Measurements from ENCODE around the gene LSR. TPM values are rescaled to one million over a fixed set of nuclear protein-coding genes. Genes with fewer than 3 reads are reported as not detected.

The LSR gene
- total RNA-seq, 1 donor from 2014 or later = 78.5 TPM

DNA sequence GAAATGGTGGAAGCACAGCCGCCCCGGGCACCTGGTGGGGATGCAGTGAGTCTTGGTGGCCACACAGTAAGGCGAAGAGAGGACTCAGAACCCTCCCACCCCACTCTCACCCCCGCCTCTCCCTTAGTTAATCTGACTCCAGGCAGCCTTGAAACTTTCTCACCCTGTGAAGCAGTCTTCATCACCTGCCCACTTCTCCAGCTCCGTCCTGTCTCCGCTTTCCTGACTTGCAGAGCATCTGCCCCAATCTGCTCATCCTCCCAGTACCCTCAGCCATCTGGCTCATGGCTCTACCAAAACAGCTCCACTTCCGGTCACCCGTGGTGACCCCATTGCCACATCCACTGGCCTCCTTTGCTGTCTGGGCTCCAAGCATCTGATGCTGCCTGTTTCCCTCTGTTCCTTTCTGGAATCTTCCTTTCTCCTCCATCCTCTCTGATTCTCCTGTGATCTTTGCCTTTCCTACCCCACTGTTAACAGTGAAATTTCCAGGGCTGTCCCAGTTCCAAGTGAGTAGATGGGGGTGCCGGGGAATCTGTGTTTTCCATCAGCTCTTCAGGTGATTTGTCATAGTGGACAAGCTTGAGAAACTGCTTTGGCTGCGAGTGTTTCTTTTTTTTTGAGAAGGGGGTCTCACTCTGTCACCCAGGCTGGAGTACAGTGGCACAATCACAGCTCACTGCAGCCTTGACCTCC is 24.3 kb downstream of the LSR start:
- peak overlapping the region; percentile 39 for H3K4me3 Mint-ChIP-seq
- no peak overlapping the region for H3K27ac Mint-ChIP-seq
- peaks cover 15% of the 10 kb centered on the region for H3K36me3 Mint-ChIP-seq
- TF ChIP-seq, protein P1, sequence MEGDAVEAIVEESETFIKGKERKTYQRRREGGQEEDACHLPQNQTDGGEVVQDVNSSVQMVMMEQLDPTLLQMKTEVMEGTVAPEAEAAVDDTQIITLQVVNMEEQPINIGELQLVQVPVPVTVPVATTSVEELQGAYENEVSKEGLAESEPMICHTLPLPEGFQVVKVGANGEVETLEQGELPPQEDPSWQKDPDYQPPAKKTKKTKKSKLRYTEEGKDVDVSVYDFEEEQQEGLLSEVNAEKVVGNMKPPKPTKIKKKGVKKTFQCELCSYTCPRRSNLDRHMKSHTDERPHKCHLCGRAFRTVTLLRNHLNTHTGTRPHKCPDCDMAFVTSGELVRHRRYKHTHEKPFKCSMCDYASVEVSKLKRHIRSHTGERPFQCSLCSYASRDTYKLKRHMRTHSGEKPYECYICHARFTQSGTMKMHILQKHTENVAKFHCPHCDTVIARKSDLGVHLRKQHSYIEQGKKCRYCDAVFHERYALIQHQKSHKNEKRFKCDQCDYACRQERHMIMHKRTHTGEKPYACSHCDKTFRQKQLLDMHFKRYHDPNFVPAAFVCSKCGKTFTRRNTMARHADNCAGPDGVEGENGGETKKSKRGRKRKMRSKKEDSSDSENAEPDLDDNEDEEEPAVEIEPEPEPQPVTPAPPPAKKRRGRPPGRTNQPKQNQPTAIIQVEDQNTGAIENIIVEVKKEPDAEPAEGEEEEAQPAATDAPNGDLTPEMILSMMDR (conservative IDR thresholded peaks at IDR 0.05) = no peak
- H3K9me3 Mint-ChIP-seq = no peaks in the 10 kb centered on the region
- peaks cover 5% of the 10 kb centered on the region for H3K4me1 Mint-ChIP-seq (ENCODE audit: unreplicated experiment)
- DNase-seq (ENCODE audit: extremely low spot score, unreplicated experiment) = no peak
- H3K27me3 Mint-ChIP-seq = no peaks in the 10 kb centered on the region

DNA sequence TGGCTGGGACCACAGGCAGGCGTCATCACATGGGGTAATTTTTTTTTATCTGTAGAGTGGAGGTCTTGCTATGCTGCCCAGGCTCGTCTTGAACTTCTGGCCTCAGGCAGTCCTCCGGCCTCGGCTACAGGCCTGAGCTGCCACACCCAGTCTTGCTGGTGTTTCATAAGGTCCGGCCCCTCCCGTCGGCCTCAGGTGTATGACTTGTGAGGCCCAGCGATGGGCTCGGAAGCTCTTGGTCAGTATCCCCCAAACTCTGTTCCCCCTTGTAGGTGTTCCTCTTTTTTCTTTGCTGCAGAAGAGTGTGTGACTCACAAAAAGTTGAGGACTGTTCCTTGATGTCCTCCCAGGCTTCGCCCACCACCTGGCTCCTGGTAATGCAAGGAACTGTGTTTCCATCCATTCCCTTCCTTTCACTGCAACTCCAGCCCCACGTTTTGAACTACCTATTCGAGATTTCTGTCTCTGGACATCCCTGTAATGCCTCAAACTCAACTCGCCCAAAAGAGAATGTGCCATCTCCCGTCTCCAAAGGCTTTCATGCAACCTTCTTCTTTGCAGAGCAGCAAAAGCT is 25.0 kb downstream of the LSR start:
- TF ChIP-seq, protein P1 (conservative IDR thresholded peaks at IDR 0.05) = no peak
- Mint-ChIP-seq H3K9me3 (no peaks in the 10 kb centered on the region), H3K4me1 (ENCODE audit: unreplicated experiment) (peaks cover 5% of the 10 kb centered on the region), H3K27me3 (no peaks in the 10 kb centered on the region), H3K4me3 (peak overlapping the region; percentile 60), H3K27ac (no peak overlapping the region), H3K36me3 (peaks cover 15% of the 10 kb centered on the region)
- no peak for DNase-seq (ENCODE audit: extremely low spot score, unreplicated experiment)

DNA sequence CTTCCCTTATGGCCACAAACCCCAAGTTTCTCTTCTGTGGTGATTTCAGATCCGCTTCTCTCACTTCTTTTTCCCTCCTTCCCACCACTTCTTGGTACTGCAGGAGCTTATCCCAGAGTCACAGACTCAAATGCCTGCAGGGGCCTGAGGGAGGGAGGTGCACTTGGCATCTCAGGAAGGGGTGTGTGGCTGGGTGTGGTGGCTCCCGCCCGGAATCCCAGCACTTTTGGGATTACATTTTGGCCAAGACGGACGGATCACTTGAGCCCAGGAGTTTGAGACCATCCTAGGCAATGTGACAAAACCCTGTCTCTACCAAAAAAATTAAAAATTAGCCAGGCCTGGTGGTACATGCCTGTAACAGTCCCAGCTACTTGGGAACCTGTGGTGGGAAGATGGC is 25.5 kb downstream of the LSR start:
- DNase-seq (ENCODE audit: extremely low spot score, unreplicated experiment) = no peak
- Mint-ChIP-seq H3K4me3 (no peak overlapping the region), H3K27ac (peak overlapping the region; percentile 16), H3K9me3 (no peaks in the 10 kb centered on the region), H3K27me3 (no peaks in the 10 kb centered on the region), H3K4me1 (ENCODE audit: unreplicated experiment) (peaks cover 5% of the 10 kb centered on the region), H3K36me3 (peaks cover 15% of the 10 kb centered on the region)
- TF ChIP-seq, protein P1 (conservative IDR thresholded peaks at IDR 0.05) = no peak

DNA sequence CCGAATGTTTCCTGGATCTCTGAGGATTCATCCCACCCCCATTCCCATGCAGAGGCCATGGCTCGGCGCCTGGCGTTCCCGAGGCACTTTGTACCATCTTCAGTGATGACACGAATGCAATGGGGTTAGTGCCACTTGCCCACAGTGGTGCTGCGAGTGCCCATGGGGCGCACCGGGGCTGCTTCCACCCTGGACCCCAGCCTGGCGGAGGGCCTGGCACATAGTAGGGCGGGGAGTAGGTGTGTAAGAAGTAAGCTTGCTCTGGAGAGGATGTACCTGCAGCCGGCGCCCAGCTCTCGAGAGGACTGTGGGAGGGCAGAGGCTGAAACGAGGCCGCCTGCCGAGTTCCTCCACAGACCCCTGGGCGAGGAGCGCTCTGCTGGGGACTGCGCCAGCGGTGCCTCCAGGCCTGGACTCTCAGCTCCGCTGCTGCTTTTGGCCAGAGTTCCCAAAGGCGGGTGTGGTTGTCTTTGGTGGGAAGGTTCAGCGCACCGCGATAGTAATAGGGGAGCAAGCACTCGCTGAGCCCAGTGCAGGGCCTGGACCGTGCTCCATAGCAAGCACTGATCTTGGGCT is 28.0 kb downstream of the LSR start:
- TF ChIP-seq, protein P1 (conservative IDR thresholded peaks at IDR 0.05) = no peak
- H3K4me3 Mint-ChIP-seq = no peak overlapping the region
- no peak overlapping the region for H3K27ac Mint-ChIP-seq
- no peak for DNase-seq (ENCODE audit: extremely low spot score, unreplicated experiment)
- no peaks in the 10 kb centered on the region for H3K27me3 Mint-ChIP-seq
- peaks cover 11% of the 10 kb centered on the region for H3K36me3 Mint-ChIP-seq
- H3K9me3 Mint-ChIP-seq = no peaks in the 10 kb centered on the region
- peaks cover 8% of the 10 kb centered on the region for H3K4me1 Mint-ChIP-seq (ENCODE audit: unreplicated experiment)

DNA sequence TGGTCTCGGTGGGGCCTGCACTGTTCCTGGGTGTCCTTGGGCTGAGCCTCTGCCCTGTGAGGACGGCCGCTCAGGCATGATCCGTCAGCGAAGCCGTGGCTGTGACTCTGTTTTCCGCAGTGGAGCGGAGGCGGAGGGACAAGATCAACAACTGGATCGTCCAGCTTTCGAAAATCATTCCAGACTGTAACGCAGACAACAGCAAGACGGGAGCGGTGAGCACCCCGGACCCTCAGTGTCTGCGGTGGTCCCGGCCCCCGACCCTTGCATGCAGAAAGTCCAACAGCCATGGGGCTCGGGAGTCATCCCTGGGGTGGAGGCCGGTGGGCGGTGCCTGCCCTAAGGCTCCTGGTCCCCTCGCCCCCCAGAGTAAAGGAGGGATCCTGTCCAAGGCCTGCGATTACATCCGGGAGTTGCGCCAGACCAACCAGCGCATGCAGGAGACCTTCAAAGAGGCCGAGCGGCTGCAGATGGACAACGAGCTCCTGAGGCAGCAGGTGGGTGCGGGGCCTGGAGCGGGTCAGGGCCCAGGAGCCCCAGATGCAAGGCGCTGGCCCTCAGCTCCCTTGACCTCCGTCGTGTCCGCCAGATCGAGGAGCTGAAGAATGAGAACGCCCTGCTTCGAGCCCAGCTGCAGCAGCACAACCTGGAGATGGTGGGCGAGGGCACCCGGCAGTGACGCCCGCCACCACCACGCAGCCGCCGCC is 29.9 kb downstream of the LSR start:
- Mint-ChIP-seq H3K27ac (no peak overlapping the region), H3K9me3 (no peaks in the 10 kb centered on the region), H3K36me3 (peaks cover 11% of the 10 kb centered on the region), H3K4me1 (ENCODE audit: unreplicated experiment) (peaks cover 4% of the 10 kb centered on the region), H3K27me3 (peaks cover 7% of the 10 kb centered on the region), H3K4me3 (no peak overlapping the region)
- no peak for DNase-seq (ENCODE audit: extremely low spot score, unreplicated experiment)
- TF ChIP-seq, protein P1 (conservative IDR thresholded peaks at IDR 0.05) = no peak

Measured in type B pancreatic cell (in vitro differentiated cells).